Stimulated activated CD8-positive, alpha-beta memory T cell treated with anti-CD3 and anti-CD28 coated beads, Interleukin-15, amount 100 ng/mL, for 24 hours (primary cell): Measurements from ENCODE around the gene ZBTB5.
"Not testable (repeated sequence)": the region's sequence is repeated elsewhere in the genome, so short reads cannot be mapped to it uniquely, and the experiment has no call there.

Source experiments
- DNase-seq: peaks from one replicate; pipeline ENCODE4 v3.0.0-alpha.2; 2020; ENCODE audit warnings: low read depth

The ZBTB5 gene

DNA sequence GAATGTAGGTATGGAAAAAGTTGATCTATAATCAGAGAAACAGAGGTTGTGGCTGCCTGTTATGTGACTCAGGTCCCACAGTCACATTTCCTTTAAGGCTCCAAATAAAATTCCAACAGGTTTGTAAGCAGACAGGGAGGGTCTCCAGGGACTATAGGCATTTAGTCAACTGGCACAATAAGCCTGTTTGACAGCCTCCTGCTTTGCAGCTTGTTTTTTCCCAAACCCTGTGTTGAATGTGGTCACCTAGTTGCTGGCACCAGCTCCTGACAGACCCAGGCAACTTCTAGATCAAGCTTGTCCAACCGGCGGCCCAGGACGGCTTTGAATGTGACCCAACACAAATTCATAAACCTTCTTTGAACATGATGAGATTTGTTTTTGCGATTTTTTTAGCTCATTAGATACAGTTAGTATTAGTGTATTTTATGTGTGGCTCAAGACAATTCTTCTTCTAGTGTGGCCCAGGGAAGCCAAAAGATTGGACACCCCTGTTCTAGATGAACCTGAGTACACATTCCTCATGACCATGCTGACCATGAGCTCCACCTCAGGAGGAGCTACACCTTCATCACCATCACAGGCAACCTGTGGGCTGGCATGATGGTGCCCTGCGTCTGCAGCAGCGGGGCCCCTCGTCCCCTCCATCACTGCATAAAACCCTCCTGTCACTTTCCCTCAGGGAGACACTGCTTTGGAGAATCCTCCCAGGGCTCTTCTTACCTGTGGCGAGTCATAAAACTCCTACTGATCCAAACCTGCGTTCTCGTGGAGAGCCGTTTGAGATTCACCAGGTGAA is 58.4 kb downstream of the ZBTB5 start:
- no peak for DNase-seq

DNA sequence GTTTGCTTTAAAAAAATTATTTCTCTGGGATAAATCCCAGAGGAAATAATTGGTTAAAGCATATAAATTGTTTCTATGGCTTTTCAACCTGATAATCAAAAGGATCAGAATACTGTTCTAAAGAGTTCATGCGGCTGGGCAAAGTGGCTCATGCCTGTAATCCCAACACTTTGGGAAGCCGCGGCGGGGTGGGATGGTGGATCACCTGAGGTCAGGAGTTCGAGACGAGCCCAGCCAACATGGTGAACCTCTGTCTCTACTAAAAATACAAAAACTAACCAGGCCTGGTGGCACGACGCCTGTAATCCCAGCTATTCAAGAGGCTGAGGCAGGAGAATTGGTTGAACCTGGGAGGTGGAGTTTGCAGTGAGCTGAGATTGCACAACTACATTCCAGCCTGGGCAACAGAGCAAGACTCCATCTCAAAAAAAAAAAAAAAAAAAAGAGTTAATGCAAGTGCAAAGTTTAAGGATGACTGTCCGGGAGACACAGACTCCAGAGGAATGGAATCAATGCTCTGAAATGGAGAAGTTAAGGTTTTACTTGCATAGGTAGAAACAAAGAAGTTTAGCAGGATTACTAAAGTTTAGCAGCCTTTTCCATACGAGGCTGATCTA is 59.4 kb downstream of the ZBTB5 start:
- no peak for DNase-seq

DNA sequence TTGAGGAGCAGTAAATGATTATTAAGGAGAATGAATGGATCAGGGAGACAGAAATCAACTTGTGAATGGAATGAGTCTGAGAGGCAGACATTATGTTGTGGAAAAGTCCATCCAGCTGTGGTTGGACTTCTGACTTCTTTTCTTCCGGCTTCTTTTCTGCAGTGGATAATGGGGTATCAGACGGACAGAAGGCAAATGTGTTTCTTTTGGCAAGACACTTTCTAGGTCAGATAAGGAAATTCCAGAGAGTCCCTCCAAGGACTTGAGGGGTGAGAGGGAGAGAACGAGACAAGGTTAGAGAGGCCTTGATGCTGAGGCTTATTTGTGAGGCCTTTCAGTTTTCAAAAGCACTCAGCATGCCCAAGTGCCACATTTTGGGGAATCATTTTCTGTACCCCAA is 59.9 kb downstream of the ZBTB5 start:
- DNase-seq: no peak

DNA sequence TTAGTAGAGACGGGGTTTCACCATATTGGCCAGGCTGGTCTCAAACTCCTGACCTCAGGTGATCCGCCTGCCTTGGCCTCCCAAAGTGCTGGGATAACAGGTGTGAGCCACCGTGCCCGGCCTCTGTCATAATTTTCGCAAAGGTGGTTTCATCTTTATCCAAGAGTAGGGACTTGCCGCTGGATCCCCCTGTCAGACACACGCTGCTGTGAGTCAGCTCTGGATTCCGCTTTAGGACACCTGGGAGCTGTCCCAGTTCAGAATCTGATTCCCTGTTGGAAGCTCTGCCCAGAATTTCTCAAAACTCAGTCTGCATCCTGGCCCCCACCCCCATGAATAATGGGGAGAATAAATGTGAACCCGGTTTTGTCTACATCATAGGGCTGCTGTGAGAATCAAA is 60.7 kb downstream of the ZBTB5 start:
- no peak for DNase-seq

DNA sequence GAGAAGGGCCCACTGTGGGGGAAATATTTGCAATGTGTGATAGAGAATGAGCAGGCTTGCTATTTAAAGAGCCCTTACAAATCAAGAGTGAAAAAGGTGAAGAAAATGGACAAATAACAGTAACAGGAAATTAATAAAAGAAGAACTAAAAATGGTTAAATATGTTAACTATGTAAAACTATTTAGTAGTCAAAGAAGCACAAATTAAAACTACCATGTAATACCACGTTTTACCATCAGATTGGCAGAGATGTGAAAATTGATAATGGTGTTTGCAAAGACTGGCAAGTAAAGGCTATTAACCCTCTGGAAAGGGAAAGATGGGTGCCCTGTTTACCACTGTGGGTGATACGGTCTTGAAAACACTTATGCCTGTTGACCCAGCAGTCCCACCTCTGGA is 65.9 kb downstream of the ZBTB5 start:
- no peak for DNase-seq

DNA sequence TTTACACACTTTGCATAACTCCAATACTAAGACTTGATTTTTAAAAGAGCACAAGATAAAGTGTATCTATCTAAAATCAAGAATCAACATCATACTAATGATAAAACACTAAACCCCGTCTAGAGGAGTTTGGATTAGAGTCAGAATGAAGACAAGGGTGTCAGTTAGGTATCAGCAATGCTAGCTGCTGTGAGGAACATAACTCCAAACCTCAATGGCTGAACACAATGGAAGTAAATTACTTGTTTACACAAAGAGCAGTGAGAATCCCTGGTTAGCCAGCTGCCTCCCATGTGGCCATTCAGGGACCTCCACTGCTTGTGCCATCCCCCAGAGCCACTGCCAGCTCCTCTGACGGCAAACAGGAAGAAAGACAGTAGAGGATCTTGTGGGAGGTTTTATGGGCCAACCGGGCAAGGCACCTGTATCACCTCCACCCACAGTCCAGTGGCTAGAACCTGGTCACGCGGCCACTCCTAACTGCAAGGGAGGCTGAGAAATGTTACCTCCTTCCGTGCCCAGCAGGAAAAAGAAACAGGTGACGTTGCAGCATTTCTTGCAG is 66.7 kb downstream of the ZBTB5 start:
- DNase-seq: no peak

DNA sequence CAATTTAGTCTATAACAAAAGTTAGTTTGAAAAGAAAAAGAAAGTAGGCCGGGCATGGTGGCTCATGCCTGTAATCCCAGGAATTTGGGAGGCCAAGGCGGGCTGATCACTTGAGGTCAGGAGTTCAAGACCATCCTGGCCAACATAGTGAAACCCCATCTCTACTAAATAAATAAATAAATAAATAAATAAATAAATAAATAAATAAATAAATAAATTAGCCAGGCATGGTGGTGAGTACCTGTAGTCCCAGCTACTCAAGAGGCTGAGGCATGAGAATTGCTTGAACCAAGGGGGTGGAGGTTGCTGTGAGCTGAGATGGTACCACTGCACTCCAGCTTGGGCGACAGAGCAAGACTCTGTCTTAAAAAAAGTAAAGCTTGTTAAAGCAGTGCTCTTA is 67.3 kb downstream of the ZBTB5 start:
- not testable (repeated sequence) for DNase-seq

DNA sequence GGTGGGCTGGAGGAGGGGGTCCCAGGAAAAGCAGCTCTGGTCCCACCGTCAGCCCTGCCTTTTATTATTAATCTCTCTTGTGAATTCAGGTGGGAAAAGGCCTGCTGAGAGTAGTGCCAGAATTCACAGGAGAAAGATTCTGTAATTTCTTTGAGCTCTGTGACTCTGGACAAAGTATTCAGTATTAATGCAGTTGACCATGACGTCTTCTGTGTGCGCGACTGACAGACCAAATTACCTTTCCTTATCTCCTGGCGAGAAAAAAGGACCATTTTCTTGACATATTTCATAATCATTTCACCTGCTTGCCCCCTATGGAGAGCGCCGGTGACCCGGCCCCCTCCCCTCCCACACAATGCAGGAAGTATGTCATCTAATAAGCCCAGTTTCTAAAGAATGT is 69.6 kb downstream of the ZBTB5 start:
- no peak for DNase-seq

DNA sequence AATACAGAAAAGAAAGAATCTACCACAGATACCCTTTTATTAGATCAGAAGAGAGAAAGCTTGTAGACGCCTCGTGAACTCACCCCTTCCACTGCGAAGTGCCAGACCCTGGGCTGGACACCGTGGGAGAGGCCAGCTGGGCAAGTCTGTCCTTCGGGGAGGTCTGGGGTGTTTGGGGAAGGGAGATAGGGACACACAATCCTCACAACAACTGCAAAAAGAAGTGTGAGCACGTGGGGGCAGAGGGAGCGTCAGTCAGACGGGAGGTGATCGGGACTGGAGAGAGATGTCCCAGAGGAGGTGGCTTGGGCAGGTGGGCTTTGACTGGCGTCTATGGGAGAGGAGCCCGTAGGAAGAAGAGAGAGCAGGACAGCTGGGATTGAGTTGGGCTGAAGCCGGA is 70.0 kb downstream of the ZBTB5 start:
- DNase-seq: no peak

DNA sequence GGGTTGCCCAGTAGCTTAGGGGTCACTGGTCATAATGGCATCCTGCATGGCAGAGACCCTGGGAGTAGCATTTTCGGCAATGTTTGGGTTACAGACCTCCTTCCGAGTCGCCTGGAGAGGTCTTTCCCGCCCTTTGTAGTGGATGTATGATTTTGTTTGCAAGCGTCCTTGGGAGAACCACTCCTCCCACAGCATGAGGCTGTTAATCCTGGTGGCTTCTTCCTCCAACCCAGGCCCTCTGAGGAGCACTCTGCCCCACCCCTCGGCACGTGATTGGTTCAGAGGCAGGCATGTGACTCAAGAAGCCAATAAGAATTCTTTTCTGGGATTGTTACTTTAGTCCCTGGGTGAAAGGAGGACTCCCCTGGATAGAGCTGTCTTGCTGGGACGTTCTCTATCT is 73.0 kb downstream of the ZBTB5 start:
- DNase-seq: no peak

DNA sequence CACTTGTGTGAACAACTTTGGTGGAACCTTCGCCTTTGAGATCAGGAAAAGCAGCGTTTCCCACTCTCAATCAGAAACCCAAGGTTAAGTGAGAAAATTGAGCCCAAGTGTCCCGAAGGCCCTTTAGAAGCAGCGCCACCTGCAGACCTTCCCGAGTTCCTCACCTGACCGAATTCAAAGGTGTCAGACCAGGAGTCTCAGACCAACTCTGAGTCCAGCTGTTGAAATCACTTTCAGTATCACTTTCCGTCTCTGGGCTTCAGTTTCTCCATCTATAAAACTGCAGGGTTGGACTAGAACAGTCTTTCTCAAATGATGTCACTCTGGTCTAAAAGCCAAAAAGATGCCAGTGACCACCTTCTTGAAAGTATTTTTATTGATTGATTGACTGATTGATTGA is 74.5 kb downstream of the ZBTB5 start:
- DNase-seq: no peak
